A549 treated with CpdA at 1 μM for 4 hours (cell line): Measurements from ENCODE around the gene ALMS1. TPM values are rescaled to one million over a fixed set of nuclear protein-coding genes. Genes with fewer than 3 reads are reported as not detected.

ENCODE experiments used
- total RNA-seq: library from RNA; stranded (reverse); fragments of 200-300 nt; extraction: Qiagen RNA extraction; gene quantifications from 5 replicates; pipeline ENCODE4 v1.2.3, GENCODE V29; 2022; ENCODE audit warnings: low read depth

ALMS1 gene
- 8.2 to 13.4 TPM (median 10.2 TPM) in 5 replicates for total RNA-seq

DNA sequence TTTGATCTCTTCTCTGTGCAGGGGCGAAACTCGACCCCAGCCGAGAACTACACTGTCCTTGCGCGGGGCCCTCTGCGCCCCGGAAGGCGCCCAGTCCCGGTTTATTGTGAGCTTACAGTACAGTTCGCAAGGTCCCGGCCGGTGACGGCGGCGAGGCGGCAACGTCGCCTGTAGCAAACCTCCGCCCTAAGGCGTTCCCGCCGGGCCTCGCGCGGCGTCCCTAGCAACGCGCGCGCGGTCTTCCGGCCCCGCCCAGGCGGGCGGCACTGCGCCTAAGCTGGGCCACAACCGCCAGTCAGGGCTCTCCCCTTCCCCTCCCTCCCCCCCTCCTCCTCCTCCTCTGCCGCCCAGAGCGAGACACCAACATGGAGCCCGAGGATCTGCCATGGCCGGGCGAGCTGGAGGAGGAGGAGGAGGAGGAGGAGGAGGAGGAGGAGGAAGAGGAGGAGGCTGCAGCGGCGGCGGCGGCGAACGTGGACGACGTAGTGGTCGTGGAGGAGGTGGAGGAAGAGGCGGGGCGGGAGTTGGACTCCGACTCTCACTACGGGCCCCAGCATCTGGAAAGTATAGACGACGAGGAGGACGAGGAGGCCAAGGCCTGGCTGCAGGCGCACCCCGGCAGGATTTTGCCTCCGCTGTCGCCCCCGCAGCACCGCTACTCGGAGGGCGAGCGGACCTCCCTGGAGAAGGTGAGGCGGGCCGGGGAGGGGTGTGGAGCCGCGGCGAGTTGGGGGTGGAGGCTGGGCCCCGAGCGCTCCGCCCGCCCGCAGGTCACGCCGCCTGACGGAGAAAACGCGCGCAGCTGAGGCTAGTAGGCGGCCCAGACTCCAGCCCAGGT is at the start of gene ALMS1:
Gene ALMS1, plus strand, starts transcription at position 333 of the 838 bp plus-strand sequence. Its CDS starts 33 bp downstream, at position 366.

GRCh38 chr2:73642338-73643018 is 256.8 kb downstream of the ALMS1 start, which contains the start of gene NAT8:
NAT8 (minus strand) TSS chr2:73642422; CDS start chr2:73641628, 794 bp downstream.

Other genes starting within 250 kb of the ALMS1 start
- gene NOTO, start 183.3 kb upstream of the ALMS1 start, total RNA-seq = 0.03 to 0.05 TPM in 2 of 5 replicates, not detected in the others
- 52.7 to 61.1 TPM (median 56.7 TPM) in 5 replicates for gene SMYD5, start 171.6 kb upstream of the ALMS1 start, total RNA-seq
- 16.8 to 27.0 TPM (median 24.8 TPM) in 5 replicates for gene PRADC1, start 152.6 kb upstream of the ALMS1 start, total RNA-seq
- gene CCT7, start 151.5 kb upstream of the ALMS1 start, total RNA-seq = 586 to 976 TPM (median 613 TPM) in 5 replicates
- 4.6 to 6.4 TPM (median 5.1 TPM) in 5 replicates for gene FBXO41, start 101.4 kb upstream of the ALMS1 start, total RNA-seq
- gene EGR4, start 92.3 kb upstream of the ALMS1 start, total RNA-seq = 0.16 to 0.30 TPM (median 0.27 TPM) in 5 replicates